GM20000 (cell line): Measurements from ENCODE around the gene RASSF5.

ENCODE experiments used
- DNase-seq: peaks from one replicate; pipeline ENCODE4 v3.0.0; 2012; ENCODE audit warnings: low spot score
- TF ChIP-seq, protein P1 (sequence below): IDR thresholded peaks from 2 replicates; pipeline ENCODE4 v1.5.1; 2012; ENCODE audit warnings: mild to moderate bottlenecking, control low read depth; ENCODE audit errors: extremely low read depth, missing control alignments

RASSF5 gene

DNA sequence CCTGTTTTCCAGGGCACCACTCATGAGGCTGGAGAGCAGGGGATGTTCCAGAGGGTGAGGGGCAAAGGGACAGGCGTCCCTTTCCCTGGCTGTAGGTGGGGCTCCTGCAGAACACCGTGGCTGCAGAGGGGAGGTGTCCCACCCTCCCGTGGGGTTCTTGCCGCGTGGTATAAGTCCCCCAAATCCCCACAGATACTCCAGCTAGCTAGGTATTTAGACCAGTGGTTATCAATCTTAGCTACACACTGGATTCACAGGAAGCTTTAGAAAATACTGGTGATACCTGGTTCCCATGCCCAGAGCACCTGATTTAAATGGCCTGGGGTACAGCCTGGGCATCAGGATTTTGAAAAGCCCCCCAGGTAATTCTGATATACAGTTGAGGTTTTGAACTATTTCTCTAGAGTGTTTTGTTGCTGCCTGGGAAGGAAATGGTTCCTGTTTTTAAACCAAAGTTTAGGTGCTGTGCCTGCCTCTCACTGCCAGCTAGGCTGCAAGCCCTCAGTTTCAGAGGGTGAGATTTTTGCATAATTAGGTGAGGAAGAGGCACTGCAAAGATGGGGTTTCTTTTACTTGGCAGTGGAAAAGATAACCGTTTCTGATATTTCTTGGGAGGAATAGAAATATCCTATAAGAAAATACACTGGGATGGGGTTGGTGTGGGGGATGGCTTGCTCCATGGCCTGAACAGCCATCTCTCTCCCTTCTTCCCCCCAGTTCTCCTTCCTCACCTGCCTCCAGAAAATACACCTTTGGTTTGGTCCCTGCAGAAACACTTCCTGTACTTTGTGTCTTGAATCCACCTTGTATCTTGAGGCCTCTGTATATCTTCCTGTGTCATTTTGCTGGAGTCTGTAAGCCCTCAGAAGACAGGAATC lies 51.7 kb downstream of the RASSF5 start:
- TF ChIP-seq, protein P1, sequence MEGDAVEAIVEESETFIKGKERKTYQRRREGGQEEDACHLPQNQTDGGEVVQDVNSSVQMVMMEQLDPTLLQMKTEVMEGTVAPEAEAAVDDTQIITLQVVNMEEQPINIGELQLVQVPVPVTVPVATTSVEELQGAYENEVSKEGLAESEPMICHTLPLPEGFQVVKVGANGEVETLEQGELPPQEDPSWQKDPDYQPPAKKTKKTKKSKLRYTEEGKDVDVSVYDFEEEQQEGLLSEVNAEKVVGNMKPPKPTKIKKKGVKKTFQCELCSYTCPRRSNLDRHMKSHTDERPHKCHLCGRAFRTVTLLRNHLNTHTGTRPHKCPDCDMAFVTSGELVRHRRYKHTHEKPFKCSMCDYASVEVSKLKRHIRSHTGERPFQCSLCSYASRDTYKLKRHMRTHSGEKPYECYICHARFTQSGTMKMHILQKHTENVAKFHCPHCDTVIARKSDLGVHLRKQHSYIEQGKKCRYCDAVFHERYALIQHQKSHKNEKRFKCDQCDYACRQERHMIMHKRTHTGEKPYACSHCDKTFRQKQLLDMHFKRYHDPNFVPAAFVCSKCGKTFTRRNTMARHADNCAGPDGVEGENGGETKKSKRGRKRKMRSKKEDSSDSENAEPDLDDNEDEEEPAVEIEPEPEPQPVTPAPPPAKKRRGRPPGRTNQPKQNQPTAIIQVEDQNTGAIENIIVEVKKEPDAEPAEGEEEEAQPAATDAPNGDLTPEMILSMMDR: no peak
- DNase-seq: no peak

DNA sequence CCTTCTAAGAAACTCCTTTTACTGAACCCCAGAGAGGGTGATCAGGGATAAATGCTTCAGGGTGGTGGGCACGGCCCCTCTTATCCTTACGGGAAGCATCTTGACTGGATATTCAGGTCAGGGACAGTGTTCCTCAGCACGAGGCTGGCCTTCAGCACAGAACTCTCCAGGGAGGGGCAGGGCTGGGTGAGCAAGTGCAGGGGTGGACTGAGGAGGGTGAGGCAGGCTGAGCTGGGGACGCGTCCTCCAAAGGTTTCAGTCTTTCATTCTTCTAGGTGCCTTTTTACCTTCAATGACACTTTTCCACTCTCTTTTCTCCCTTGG lies 52.3 kb downstream of the RASSF5 start:
- TF ChIP-seq, protein P1: no peak
- no peak for DNase-seq

DNA sequence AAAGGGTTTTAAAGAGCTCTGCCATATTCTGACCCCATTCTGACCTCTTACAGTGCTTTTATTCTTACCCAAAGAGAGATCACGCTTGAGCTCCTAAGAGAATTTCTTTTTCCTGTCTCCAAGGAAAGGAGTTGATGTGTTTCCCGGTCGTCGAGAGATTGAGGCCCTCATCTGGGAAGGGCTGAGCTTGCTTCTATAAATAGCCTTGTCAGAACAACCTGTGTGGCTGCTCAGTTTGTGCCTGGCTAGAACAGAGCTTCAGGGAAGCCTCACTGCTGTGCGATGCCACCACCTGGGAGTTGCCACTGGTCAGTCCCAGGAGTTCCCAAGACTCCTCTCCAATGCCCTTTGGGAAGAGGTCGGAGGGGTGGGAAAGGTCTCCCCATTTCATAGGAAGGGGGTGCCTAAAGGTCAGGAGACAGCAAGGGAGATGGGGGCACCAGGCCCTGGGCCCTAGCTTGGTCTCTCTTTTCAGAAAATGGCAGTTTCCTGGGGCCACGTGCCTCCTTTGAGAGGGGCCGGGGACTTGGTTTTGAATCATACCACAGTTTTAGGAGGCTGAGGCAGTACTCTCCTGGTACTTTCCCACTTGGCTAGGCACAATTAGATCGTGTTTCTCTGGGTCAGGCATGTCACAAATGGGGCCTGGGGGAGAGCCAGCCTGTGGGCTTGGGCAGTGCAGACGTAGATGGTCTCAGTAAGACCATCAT lies 52.8 kb downstream of the RASSF5 start:
- TF ChIP-seq, protein P1: no peak
- DNase-seq: no peak

DNA sequence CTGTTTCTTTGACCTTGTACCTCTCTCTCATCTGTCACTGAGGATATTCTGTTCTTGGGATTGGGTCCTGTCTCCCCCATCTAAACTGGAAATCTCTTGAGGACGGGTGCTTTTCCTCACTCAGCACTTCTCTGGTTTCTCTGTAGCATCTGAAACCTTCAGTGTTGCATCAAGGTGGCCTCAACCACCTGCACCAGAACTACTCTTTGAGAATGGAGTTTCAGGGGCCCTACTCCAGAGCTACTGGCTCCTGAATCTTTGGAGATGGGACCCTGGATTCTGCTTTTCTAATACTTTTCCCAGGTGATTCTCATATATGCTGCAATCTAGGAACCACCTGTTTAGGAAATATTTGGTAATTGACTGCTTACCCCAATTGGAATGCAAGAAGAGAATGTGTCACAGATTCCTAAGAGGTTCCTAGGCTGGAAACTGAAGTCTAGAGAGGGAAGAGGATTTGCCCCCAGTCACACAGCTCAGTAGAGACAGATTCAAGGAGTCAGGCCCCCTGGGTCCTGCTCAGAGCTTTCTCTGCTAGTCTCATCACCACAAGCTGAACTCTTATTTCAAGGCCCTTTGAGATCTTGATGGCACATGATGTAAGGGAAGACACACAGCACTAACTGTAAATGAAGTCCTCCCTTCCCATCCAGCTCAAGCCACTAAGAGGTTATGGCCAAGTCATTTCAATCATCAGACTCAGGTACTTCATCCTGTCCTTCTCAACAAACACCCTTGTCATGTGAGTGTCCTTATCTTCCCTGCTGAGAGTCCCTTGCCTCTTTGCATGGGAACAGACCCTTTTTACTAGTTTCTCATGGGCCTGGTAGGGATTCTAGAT lies 56.3 kb downstream of the RASSF5 start:
- TF ChIP-seq, protein P1: no peak
- no peak for DNase-seq

DNA sequence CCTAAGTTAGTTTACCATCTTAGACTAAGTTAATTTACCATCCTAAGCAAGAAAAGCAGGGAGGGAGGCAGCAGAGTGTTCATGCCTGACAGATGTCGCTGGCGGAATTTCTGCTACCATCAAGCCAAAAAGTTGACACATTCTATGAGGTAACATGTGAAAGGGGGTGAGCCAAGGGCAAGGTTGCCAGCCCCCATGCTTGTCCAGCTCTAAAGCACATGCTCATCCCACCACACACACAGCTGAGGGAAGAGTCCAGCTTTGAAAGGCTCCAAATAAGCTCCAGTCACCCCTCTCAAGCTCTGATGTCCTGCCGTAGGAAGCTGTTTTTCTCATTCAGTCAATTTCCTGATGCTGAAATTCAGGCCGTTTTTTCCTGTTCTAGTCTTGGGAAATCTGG lies 58.7 kb downstream of the RASSF5 start:
- no peak for DNase-seq
- TF ChIP-seq, protein P1: no peak

DNA sequence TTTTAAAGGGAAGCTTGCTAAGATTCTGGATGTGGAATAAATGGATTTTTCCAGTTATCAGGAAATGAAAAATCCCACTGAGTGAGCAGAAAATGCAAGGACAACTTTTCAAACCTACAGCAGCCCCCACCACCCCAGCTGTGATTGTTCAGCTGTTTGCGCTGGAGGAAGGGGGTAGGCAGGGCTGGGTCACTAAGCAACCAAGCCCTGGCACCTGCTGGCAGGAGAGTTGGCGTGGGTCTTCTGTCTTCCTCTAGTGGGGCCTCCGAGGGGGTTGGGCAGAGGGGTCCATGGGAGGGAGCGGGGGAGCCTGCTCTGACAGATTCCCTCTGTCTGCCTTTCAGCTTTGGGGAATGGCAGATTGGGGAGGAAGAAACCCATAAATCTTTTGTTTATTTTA lies 59.7 kb downstream of the RASSF5 start:
- TF ChIP-seq, protein P1: no peak
- no peak for DNase-seq

DNA sequence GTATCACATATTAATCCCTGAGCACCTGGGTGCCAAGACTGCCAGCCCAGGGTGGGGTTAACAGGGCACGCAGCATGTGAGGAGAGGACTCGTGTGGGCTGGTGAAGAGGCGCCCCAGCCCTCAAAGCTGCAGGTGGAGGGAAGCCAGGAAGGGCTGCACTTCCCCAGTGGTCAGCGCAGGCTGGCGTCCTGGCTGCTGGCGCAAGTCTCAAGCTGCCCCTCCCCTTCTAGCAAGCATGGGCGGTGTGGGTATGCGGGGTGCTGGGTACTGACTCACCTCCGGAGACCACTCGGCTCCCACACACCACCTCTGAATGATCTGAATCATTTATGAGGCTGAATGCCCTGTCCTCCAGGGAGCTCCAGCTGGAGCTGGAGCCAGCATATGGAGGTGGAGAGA lies 60.9 kb downstream of the RASSF5 start:
- DNase-seq: no peak
- TF ChIP-seq, protein P1: no peak
